ENCODE data around the gene RCAN2.

RCAN2 gene

GRCh38 chr6:46289898-46290297 lies 201.4 kb downstream of the RCAN2 start:
- no peak for DNase-seq

GRCh38 chr6:46288835-46289234 lies 202.4 kb downstream of the RCAN2 start:
- no peak for DNase-seq

- DNase-seq = no peak
Measured at GRCh38 chr6:46287681-46288080, 203.6 kb downstream of the RCAN2 start.

GRCh38 chr6:46287043-46287442 lies 204.2 kb downstream of the RCAN2 start:
- DNase-seq = no peak

GRCh38 chr6:46284475-46284874 lies 206.8 kb downstream of the RCAN2 start:
- no peak for DNase-seq

- DNase-seq = no peak
Measured at GRCh38 chr6:46281110-46281509, 210.1 kb downstream of the RCAN2 start.

GRCh38 chr6:46279874-46280273 lies 211.4 kb downstream of the RCAN2 start:
- no peak for DNase-seq

GRCh38 chr6:46276576-46277142 lies 214.6 kb downstream of the RCAN2 start:
- no peak for DNase-seq

GRCh38 chr6:46274502-46274901 lies 216.7 kb downstream of the RCAN2 start:
- no peak for DNase-seq

- DNase-seq = no peak
Measured at GRCh38 chr6:46273911-46274310, 217.3 kb downstream of the RCAN2 start.

GRCh38 chr6:46271728-46272127 lies 219.5 kb downstream of the RCAN2 start:
- DNase-seq = no peak

GRCh38 chr6:46271107-46271506 lies 220.1 kb downstream of the RCAN2 start:
- DNase-seq = no peak

GRCh38 chr6:46270336-46270735 lies 220.9 kb downstream of the RCAN2 start:
- DNase-seq = no peak

GRCh38 chr6:46269447-46270229 lies 221.6 kb downstream of the RCAN2 start:
- no peak for DNase-seq

- no peak for DNase-seq
Measured at GRCh38 chr6:46267515-46267914, 223.7 kb downstream of the RCAN2 start.

- no peak for DNase-seq
Measured at GRCh38 chr6:46265373-46265772, 225.9 kb downstream of the RCAN2 start.

- DNase-seq = peak in 1 of 5 experiments; percentile 19
Measured at GRCh38 chr6:46263707-46264086, 227.6 kb downstream of the RCAN2 start.

GRCh38 chr6:46262928-46263706 lies 228.1 kb downstream of the RCAN2 start:
- no peak for DNase-seq

GRCh38 chr6:46258249-46258648 lies 233.0 kb downstream of the RCAN2 start:
- no peak for DNase-seq

GRCh38 chr6:46255528-46255927 lies 235.7 kb downstream of the RCAN2 start:
- DNase-seq = no peak

- no peak for DNase-seq
Measured at GRCh38 chr6:46254946-46255345, 236.3 kb downstream of the RCAN2 start.

- DNase-seq = no peak
Measured at GRCh38 chr6:46254331-46254730, 236.9 kb downstream of the RCAN2 start.

GRCh38 chr6:46251583-46252339 lies 239.5 kb downstream of the RCAN2 start:
- DNase-seq = no peak
